Gastroesophageal sphincter (tissue), 3 donors: ENCODE measurements around the gene STARD10.

Source experiments
- POLR2A ChIP-seq, 2 donors: fragments of 450-650 bp; IDR thresholded peaks; one replicate each; pipeline ENCODE4 v1.6.1; 2017; ENCODE audit warnings: antibody characterized with exemption in 2 of 2, mild to moderate bottlenecking in 2 of 2, moderate library complexity in 1 of 2
- POLR2AphosphoS5 ChIP-seq: sonication (generic); formaldehyde crosslinking; IDR thresholded peaks from one replicate; pipeline ENCODE4 v1.6.1; 2017; ENCODE audit warnings: antibody characterized with exemption
- TF ChIP-seq, protein P1 (sequence below), 4 experiments: fragments of 200-600 bp in 2 of 4; fragments of 450-650 bp in 2 of 4; sonication (generic) in 1 of 4; IDR thresholded peaks; one replicate each; pipeline ENCODE4 v1.5.1; 2017 to 2019; ENCODE audit warnings: antibody characterized with exemption in 4 of 4, mild to moderate bottlenecking in 2 of 4, moderate library complexity in 2 of 4

- TF ChIP-seq POLR2A (IDR thresholded peaks at IDR 0.05): no peak
- TF ChIP-seq, protein P1, sequence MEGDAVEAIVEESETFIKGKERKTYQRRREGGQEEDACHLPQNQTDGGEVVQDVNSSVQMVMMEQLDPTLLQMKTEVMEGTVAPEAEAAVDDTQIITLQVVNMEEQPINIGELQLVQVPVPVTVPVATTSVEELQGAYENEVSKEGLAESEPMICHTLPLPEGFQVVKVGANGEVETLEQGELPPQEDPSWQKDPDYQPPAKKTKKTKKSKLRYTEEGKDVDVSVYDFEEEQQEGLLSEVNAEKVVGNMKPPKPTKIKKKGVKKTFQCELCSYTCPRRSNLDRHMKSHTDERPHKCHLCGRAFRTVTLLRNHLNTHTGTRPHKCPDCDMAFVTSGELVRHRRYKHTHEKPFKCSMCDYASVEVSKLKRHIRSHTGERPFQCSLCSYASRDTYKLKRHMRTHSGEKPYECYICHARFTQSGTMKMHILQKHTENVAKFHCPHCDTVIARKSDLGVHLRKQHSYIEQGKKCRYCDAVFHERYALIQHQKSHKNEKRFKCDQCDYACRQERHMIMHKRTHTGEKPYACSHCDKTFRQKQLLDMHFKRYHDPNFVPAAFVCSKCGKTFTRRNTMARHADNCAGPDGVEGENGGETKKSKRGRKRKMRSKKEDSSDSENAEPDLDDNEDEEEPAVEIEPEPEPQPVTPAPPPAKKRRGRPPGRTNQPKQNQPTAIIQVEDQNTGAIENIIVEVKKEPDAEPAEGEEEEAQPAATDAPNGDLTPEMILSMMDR (IDR thresholded peaks at IDR 0.05): no peak
- peak; percentile 96 for TF ChIP-seq POLR2AphosphoS5
These were observed 58.3 kb downstream of the STARD10 start for GRCh38 chr11:72735495-72736027.
